ENCODE data around the gene ITIH2. TPM values are rescaled to one million over a fixed set of nuclear protein-coding genes. Genes with fewer than 3 reads are reported as not detected.

The ITIH2 gene
- total and polyA plus RNA-seq, 2 donors from 2014 or later: 0.13 to 1.2 TPM

- intact Hi-C loops (cut with DNase I): no loop called here
- no peaks in the 10 kb centered on the region for H3K9me3 ChIP-seq (ENCODE audit: control insufficient read depth in 2 of 3, insufficient read depth in 1 of 3, low read length in 3 of 3)
- no peak overlapping the region for H3K4me3 ChIP-seq (ENCODE audit: low read length in 3 of 3)
- no peak for TF ChIP-seq CTCF (IDR thresholded peaks at IDR 0.05; ENCODE audit: borderline replicate concordance, extremely low read depth, insufficient read depth)
- H3K27ac ChIP-seq (ENCODE audit: low read depth in 2 of 2, low read length in 2 of 2): no peak overlapping the region
- FAIRE-seq (no peak), DNase-seq (no peak)
- H3K4me1 ChIP-seq (ENCODE audit: control insufficient read depth in 2 of 3, insufficient read depth in 2 of 3, low read depth in 1 of 3, low read length in 3 of 3): peaks cover 0 to 14% (median 4%) of the 10 kb centered on the region in 3 donors
- no peaks in the 10 kb centered on the region for H3K36me3 ChIP-seq (ENCODE audit: control insufficient read depth in 2 of 3, insufficient read depth in 3 of 3, low read length in 3 of 3)
- H3K27me3 ChIP-seq (ENCODE audit: control insufficient read depth, insufficient read depth, low read length): no peaks in the 10 kb centered on the region
- no peak overlapping the region for H3K9ac ChIP-seq (ENCODE audit: low read length in 3 of 3)
Observed at GRCh38 chr10:7701158-7701742, 1.9 kb upstream of the ITIH2 start.

- no peak for TF ChIP-seq CTCF (IDR thresholded peaks at IDR 0.05; ENCODE audit: borderline replicate concordance, extremely low read depth, insufficient read depth)
- DNase-seq: no peak
- Histone ChIP-seq H3K36me3 (ENCODE audit: control insufficient read depth in 2 of 3, insufficient read depth in 3 of 3, low read length in 3 of 3) (no peaks in the 10 kb centered on the region), H3K4me1 (ENCODE audit: control insufficient read depth in 2 of 3, insufficient read depth in 2 of 3, low read depth in 1 of 3, low read length in 3 of 3) (peaks cover 0 to 3% (median 2%) of the 10 kb centered on the region in 3 donors), H3K27me3 (ENCODE audit: control insufficient read depth, insufficient read depth, low read length) (no peaks in the 10 kb centered on the region), H3K9me3 (ENCODE audit: control insufficient read depth in 2 of 3, insufficient read depth in 1 of 3, low read length in 3 of 3) (no peaks in the 10 kb centered on the region), H3K27ac (ENCODE audit: low read depth in 2 of 2, low read length in 2 of 2) (no peak overlapping the region), H3K9ac (ENCODE audit: low read length in 3 of 3) (no peak overlapping the region), H3K4me3 (ENCODE audit: low read length in 3 of 3) (no peak overlapping the region)
- no peak for FAIRE-seq
- intact Hi-C loops (cut with DNase I): no loop called here
Observed at GRCh38 chr10:7702288-7702812, 766 bp upstream of the ITIH2 start.

GRCh38 chr10:7704071-7705016 lies 1.2 kb downstream of the ITIH2 start:
- DNase-seq: no peak
- Histone ChIP-seq H3K36me3 (ENCODE audit: control insufficient read depth in 2 of 3, insufficient read depth in 3 of 3, low read length in 3 of 3) (no peaks in the 10 kb centered on the region), H3K9ac (ENCODE audit: low read length in 3 of 3) (no peak overlapping the region), H3K4me3 (ENCODE audit: low read length in 3 of 3) (no peak overlapping the region), H3K27me3 (ENCODE audit: control insufficient read depth, insufficient read depth, low read length) (no peaks in the 10 kb centered on the region), H3K9me3 (ENCODE audit: control insufficient read depth in 2 of 3, insufficient read depth in 1 of 3, low read length in 3 of 3) (no peaks in the 10 kb centered on the region), H3K27ac (ENCODE audit: low read depth in 2 of 2, low read length in 2 of 2) (no peak overlapping the region), H3K4me1 (ENCODE audit: control insufficient read depth in 2 of 3, insufficient read depth in 2 of 3, low read depth in 1 of 3, low read length in 3 of 3) (no peaks in the 10 kb centered on the region)
- intact Hi-C loops (cut with DNase I): no loop called here
- no peak for TF ChIP-seq CTCF (IDR thresholded peaks at IDR 0.05; ENCODE audit: borderline replicate concordance, extremely low read depth, insufficient read depth)
- FAIRE-seq: no peak
